ENCODE measurements around the gene CPS1.

The CPS1 gene

DNA sequence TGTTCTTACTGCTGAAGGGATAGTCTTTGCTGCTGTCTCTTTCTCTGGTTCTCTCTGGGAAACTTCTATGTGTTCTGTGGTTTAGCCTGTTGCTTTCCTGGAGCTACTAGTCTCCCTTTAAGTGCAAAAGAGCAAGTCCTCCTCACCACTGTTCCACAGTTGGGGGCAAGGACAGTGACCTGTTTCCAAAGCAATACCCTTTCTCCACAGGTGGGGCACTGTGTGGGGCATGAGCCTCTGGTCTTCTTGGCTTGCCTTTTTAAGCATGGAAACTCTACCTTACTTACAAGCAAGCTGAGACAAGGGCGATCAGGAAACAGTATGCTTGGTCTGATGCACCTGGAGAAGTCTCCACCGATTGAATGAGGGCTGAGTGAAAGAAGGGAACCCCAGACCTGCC lies 156.7 kb downstream of the CPS1 start:
- H3K27me3 ChIP-seq (replicated peaks; ENCODE audit: control insufficient read depth, insufficient read depth, low read length), result no peaks in the 10 kb centered on the region
- DNase-seq (ENCODE audit: extremely low read depth, insufficient read length), result no peak
- no peaks in the 10 kb centered on the region for H3K36me3 ChIP-seq (ENCODE audit: control insufficient read depth, insufficient read depth, low read length)
- TF ChIP-seq, protein P1, sequence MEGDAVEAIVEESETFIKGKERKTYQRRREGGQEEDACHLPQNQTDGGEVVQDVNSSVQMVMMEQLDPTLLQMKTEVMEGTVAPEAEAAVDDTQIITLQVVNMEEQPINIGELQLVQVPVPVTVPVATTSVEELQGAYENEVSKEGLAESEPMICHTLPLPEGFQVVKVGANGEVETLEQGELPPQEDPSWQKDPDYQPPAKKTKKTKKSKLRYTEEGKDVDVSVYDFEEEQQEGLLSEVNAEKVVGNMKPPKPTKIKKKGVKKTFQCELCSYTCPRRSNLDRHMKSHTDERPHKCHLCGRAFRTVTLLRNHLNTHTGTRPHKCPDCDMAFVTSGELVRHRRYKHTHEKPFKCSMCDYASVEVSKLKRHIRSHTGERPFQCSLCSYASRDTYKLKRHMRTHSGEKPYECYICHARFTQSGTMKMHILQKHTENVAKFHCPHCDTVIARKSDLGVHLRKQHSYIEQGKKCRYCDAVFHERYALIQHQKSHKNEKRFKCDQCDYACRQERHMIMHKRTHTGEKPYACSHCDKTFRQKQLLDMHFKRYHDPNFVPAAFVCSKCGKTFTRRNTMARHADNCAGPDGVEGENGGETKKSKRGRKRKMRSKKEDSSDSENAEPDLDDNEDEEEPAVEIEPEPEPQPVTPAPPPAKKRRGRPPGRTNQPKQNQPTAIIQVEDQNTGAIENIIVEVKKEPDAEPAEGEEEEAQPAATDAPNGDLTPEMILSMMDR (IDR thresholded peaks at IDR 0.05; ENCODE audit: insufficient read depth, low read length, poor library complexity, severe bottlenecking), result no peak
- no peak overlapping the region for H3K4me3 ChIP-seq (replicated peaks; ENCODE audit: low read depth, low read length)

DNA sequence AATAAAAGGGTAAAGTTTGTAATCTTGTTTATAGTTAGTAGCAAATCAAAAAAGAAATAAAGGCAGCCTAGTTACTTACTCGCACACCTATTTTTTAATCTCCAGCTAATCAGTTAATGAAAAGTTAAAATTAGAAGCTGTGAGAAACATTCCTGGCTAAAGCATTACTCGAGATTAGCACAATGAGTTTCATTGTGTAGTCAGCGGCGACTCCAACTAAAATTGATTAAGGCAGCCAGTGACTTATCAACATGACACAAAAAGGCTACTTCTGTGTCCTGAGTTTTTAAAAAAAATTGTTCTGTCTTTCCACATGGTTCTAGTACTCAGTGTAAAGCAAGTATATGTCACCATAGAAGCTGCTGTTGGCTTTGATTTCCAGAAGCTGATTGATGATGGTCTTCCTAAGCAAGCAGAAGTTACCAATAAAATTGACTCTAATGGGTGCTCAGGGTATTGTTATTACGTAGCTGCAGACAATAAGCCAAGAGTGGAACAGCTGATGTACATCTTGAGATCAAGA lies 159.2 kb downstream of the CPS1 start:
- DNase-seq (ENCODE audit: extremely low read depth, insufficient read length), result no peak
- TF ChIP-seq, protein P1 (IDR thresholded peaks at IDR 0.05; ENCODE audit: insufficient read depth, low read length, poor library complexity, severe bottlenecking), result no peak

DNA sequence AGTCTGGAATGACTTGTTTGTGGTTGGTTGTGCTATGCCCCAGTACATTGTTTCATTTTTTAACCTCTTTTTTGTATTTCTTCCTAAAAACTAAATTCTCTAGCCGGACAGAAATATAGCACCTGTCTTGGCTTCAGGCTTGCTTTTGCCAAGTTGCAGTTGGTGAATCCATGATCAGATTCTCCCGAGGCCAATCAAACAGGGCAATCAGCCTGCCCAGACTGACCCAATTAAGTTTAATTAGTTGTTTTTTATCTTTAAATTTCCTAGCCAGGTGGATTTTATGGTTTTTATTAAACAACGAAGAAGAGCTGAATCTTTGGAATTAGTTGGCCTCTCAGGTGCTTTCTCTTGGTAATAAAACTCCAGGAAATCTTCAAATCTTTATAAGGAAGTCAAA lies 162.1 kb downstream of the CPS1 start:
- no peaks in the 10 kb centered on the region for H3K27me3 ChIP-seq (replicated peaks; ENCODE audit: control insufficient read depth, insufficient read depth, low read length)
- TF ChIP-seq, protein P1 (IDR thresholded peaks at IDR 0.05; ENCODE audit: insufficient read depth, low read length, poor library complexity, severe bottlenecking), result no peak
- no peaks in the 10 kb centered on the region for H3K36me3 ChIP-seq (ENCODE audit: control insufficient read depth, insufficient read depth, low read length)
- no peak for DNase-seq (ENCODE audit: extremely low read depth, insufficient read length)
- no peak overlapping the region for H3K4me3 ChIP-seq (replicated peaks; ENCODE audit: low read depth, low read length)

More for the DNA sequence above, 159.2 kb downstream of the CPS1 start:
- Histone ChIP-seq H3K27me3 (replicated peaks; ENCODE audit: control insufficient read depth, insufficient read depth, low read length) (no peaks in the 10 kb centered on the region), H3K4me3 (replicated peaks; ENCODE audit: low read depth, low read length) (no peak overlapping the region), H3K36me3 (ENCODE audit: control insufficient read depth, insufficient read depth, low read length) (no peaks in the 10 kb centered on the region)

DNA sequence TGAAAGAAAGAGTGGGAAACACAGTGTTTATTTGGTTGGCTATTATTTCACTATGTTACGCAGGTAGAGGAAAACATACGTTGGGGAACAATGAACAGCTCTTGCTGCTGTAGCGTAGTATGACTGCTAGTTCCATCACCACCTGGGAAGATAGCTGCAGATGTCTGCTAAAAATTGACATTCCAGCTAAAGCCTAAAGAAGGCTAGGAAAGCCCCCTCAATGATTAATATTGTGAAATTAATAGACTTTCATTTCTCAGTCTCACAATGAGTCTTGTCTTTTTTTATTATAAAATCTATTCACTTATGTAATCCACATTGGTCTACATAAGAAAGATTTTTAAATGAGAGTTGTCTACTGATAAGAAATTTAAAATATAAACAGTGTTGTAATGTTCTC lies 165.7 kb downstream of the CPS1 start:
- Histone ChIP-seq H3K36me3 (ENCODE audit: control insufficient read depth, insufficient read depth, low read length) (no peaks in the 10 kb centered on the region), H3K27me3 (replicated peaks; ENCODE audit: control insufficient read depth, insufficient read depth, low read length) (no peaks in the 10 kb centered on the region), H3K4me3 (replicated peaks; ENCODE audit: low read depth, low read length) (no peak overlapping the region)
- TF ChIP-seq, protein P1 (IDR thresholded peaks at IDR 0.05; ENCODE audit: insufficient read depth, low read length, poor library complexity, severe bottlenecking), result no peak
- no peak for DNase-seq (ENCODE audit: extremely low read depth, insufficient read length)

DNA sequence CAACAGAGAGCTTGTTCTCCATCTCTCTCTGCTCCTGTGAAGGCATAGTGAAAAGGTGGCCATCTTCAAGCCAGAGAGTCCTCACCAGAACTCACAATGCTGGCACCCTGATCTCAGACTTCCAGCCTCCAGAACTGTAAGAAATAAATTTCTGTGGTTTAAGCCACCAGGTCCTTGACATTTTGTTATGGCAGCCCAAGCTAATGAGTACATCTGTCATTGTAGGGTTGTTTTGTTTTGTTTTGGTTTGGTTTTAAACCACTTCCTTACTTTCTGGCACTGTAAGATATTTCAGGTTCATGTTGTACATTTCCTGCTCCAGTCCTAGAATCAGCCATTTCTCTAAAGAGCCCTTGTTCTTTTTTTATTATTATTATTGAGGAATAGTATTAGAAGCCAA lies 171.2 kb downstream of the CPS1 start:
- no peak for DNase-seq (ENCODE audit: extremely low read depth, insufficient read length)
- Histone ChIP-seq H3K36me3 (ENCODE audit: control insufficient read depth, insufficient read depth, low read length) (no peaks in the 10 kb centered on the region), H3K4me3 (replicated peaks; ENCODE audit: low read depth, low read length) (no peak overlapping the region), H3K27me3 (replicated peaks; ENCODE audit: control insufficient read depth, insufficient read depth, low read length) (no peaks in the 10 kb centered on the region)
- TF ChIP-seq, protein P1 (IDR thresholded peaks at IDR 0.05; ENCODE audit: insufficient read depth, low read length, poor library complexity, severe bottlenecking), result no peak

Data from GM06990 (cell line).